ENCODE data around the gene ATXN2. TPM values are rescaled to one million over a fixed set of nuclear protein-coding genes. Genes with fewer than 3 reads are reported as not detected.

ATXN2 gene
- total and polyA plus RNA-seq, 2 of the 4 experiments (the other 2 are of a cell fraction), result 12.4 to 66.5 TPM

DNA sequence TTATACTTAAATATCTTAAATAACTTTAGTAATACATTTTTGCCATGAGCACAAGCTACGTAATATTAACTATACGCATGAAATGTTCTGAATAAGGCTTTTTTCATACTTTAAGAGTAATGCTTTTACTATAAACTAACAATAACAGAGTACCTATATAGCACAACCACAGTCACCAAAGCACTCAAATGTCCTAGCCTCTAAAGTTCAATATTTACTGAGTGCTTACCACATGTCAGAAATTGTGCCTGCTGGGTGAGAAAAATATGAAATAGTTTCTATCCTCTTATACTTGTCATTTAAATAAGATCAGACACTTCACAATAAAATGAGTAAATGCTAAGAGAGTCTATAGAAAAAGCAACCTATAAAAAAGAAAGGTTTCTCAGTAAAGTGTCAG lies 110.3 kb downstream of the ATXN2 start:
- DNase-seq, result no peak
- Histone ChIP-seq H3K4me2 (ENCODE audit: low read depth, low read length) (no peak overlapping the region), H2AFZ (replicated peaks; ENCODE audit: low read length, poor library complexity) (no peak overlapping the region), H3K79me1 (ENCODE audit: low read depth in 1 of 2, low read length in 2 of 2) (peaks cover 36 to 47% of the 10 kb centered on the region in 2 experiments), H3K56ac (ENCODE audit: extremely low read depth, insufficient read depth, low read length) (no peak overlapping the region), H2BK20ac (ENCODE audit: low read depth, low read length) (no peak overlapping the region), H2AK5ac (ENCODE audit: low read depth, low read length) (no peak overlapping the region), H3K9me1 (ENCODE audit: insufficient read depth, low read length) (peaks cover 4% of the 10 kb centered on the region), H3K23ac (ENCODE audit: low read depth, low read length) (no peak overlapping the region), H4K91ac (ENCODE audit: insufficient read depth, low read depth, low read length) (no peak overlapping the region), H4K8ac (ENCODE audit: low read depth in 2 of 2, low read length in 2 of 2) (no peak overlapping the region), H3K4me3 (ENCODE audit: insufficient read depth, low read depth, low read length) (no peak overlapping the region), H2BK5ac (ENCODE audit: low read depth, low read length, poor library complexity, severe bottlenecking) (no peak overlapping the region), H3K36me3 (ENCODE audit: control insufficient read depth, insufficient read depth, low read length) (peaks cover 51% of the 10 kb centered on the region), H4K5ac (ENCODE audit: low read depth, low read length) (no peak overlapping the region), H3K9me3 (ENCODE audit: control insufficient read depth, insufficient read depth, low read length) (no peaks in the 10 kb centered on the region), H3K14ac (replicated peaks; ENCODE audit: low read depth, low read length) (no peak overlapping the region), H2BK120ac (ENCODE audit: low read depth, low read length) (no peak overlapping the region), H3K4me1 (ENCODE audit: control insufficient read depth, insufficient read depth, low read length) (peaks cover 7% of the 10 kb centered on the region), H3K4ac (ENCODE audit: low read depth, low read length) (no peak overlapping the region), H3K18ac (ENCODE audit: low read depth, low read length) (no peak overlapping the region), H4K20me1 (ENCODE audit: insufficient read depth, low read length) (peaks cover 12% of the 10 kb centered on the region), H3K9ac (ENCODE audit: low read depth, low read length) (no peak overlapping the region), H2AK9ac (replicated peaks; ENCODE audit: low read depth, low read length, poor library complexity) (no peak overlapping the region), H3K27ac (ENCODE audit: insufficient read depth, low read length) (no peak overlapping the region; the same call in 1 of the 2 replicates), H3K27me3 (ENCODE audit: control insufficient read depth, insufficient read depth, low read length) (no peaks in the 10 kb centered on the region), H2BK15ac (ENCODE audit: low read depth, low read length) (no peak overlapping the region)
- in situ Hi-C loops (cut with MboI; ENCODE audit: low sequenced_read_pairs) (no loop called here), intact Hi-C loops (cut with micrococcal nuclease) (no loop called here), dilution Hi-C loops (cut with HindIII; ENCODE audit: low sequenced_read_pairs, unreplicated experiment) (no loop called here)
- TF ChIP-seq, protein P1, sequence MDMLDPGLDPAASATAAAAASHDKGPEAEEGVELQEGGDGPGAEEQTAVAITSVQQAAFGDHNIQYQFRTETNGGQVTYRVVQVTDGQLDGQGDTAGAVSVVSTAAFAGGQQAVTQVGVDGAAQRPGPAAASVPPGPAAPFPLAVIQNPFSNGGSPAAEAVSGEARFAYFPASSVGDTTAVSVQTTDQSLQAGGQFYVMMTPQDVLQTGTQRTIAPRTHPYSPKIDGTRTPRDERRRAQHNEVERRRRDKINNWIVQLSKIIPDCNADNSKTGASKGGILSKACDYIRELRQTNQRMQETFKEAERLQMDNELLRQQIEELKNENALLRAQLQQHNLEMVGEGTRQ (IDR thresholded peaks at IDR 0.05; ENCODE audit: low read depth, low read length), result no peak
- TF ChIP-seq MAFK (IDR thresholded peaks at IDR 0.05; ENCODE audit: low read depth, low read length) (no peak), SMC3 (IDR thresholded peaks at IDR 0.05; ENCODE audit: low read depth, low read length) (no peak), CEBPB (IDR thresholded peaks at IDR 0.05; ENCODE audit: low read depth, low read length) (no peak), POLR2A (IDR thresholded peaks at IDR 0.05; ENCODE audit: low read depth, low read length) (no peak), RFX5 (IDR thresholded peaks at IDR 0.05; ENCODE audit: low read depth, low read length) (no peak), FOS (IDR thresholded peaks at IDR 0.05; ENCODE audit: low read depth, low read length) (no peak), RCOR1 (IDR thresholded peaks at IDR 0.05; ENCODE audit: insufficient replicate concordance, low read length) (no peak), MXI1 (IDR thresholded peaks at IDR 0.05; ENCODE audit: borderline replicate concordance, low read depth, low read length) (no peak), NFE2L2 (IDR thresholded peaks at IDR 0.05; ENCODE audit: low read depth, low read length) (no peak), BHLHE40 (IDR thresholded peaks at IDR 0.05; ENCODE audit: low read depth, low read length) (no peak), MAZ (IDR thresholded peaks at IDR 0.05; ENCODE audit: borderline replicate concordance, low read depth, low read length) (no peak), RAD21 (IDR thresholded peaks at IDR 0.05; ENCODE audit: low read length) (no peak)
- TF ChIP-seq, protein P2, sequence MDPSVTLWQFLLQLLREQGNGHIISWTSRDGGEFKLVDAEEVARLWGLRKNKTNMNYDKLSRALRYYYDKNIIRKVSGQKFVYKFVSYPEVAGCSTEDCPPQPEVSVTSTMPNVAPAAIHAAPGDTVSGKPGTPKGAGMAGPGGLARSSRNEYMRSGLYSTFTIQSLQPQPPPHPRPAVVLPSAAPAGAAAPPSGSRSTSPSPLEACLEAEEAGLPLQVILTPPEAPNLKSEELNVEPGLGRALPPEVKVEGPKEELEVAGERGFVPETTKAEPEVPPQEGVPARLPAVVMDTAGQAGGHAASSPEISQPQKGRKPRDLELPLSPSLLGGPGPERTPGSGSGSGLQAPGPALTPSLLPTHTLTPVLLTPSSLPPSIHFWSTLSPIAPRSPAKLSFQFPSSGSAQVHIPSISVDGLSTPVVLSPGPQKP (IDR thresholded peaks at IDR 0.05; ENCODE audit: borderline replicate concordance, low read depth, low read length), result no peak
- WGBS, 2 experiments (ENCODE audit: extremely low coverage in 2 of 2, insufficient read length in 1 of 2), result no CpG with 5 or more reads among the region's 2 CpGs
- CTCF ChIA-PET, result interaction anchor here (1.5 kb wide), 1 partner anchor 92 kb away, joined by 9 read pairs; no protein-coding TSS in a partner anchor
- POLR2A ChIA-PET (ENCODE audit: unreplicated experiment), result no interaction called here
- BruUV-seq (replicated peaks), result no TSS peak
- no peak for ATAC-seq (ENCODE audit: low read depth)
